ENCODE data around the gene GP1BA.

Gene GP1BA

GRCh38 chr17:4969551-4970173, 37.6 kb downstream of the GP1BA start:
- ChIA-PET CTCF (interaction anchor here (0.7 to 3.8 kb wide), 5 partner anchors 10 to 49 kb away, joined by 3 to 54 read pairs (median 4); partner anchors contain the start of genes CAMTA2 and RNF167), POLR2A (interaction anchor here (0.7 to 9.7 kb wide), 6 partner anchors 14 to 29 kb away, joined by 3 to 119 read pairs (median 34); partner anchors contain the start of genes CAMTA2, ENO3, PFN1 and RNF167)
- H3K4me3 ChIP-seq (ENCODE audit: low read depth, low read length): peak overlapping the region; percentile 81
- DNase-seq (ENCODE audit: low read depth, low spot score): no peak
- TF ChIP-seq, protein P1, sequence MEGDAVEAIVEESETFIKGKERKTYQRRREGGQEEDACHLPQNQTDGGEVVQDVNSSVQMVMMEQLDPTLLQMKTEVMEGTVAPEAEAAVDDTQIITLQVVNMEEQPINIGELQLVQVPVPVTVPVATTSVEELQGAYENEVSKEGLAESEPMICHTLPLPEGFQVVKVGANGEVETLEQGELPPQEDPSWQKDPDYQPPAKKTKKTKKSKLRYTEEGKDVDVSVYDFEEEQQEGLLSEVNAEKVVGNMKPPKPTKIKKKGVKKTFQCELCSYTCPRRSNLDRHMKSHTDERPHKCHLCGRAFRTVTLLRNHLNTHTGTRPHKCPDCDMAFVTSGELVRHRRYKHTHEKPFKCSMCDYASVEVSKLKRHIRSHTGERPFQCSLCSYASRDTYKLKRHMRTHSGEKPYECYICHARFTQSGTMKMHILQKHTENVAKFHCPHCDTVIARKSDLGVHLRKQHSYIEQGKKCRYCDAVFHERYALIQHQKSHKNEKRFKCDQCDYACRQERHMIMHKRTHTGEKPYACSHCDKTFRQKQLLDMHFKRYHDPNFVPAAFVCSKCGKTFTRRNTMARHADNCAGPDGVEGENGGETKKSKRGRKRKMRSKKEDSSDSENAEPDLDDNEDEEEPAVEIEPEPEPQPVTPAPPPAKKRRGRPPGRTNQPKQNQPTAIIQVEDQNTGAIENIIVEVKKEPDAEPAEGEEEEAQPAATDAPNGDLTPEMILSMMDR (IDR thresholded peaks at IDR 0.05; ENCODE audit: insufficient read depth, low read length, missing control alignments): no peak

DNA sequence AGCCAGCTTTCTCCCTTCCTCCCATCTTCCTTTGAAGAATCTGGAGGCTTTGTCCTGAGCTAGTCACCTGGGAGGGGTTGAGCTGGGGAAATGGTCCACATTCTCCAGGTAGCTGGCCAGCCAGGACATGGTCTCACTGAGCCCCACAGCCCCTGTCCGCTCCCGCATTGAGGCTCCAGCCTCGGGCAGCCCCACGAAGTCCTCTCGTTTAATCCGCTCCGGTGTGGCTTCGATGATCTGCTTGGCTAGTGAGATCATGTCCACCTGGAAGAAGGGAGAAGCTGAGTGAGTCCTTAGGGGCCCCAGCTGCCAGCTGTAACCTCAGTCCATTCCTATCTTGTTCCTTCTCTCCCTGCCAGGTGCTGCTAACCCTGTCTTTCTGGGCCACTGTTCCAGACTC, 38.2 kb downstream of the GP1BA start:
- DNase-seq (ENCODE audit: low read depth, low spot score): no peak
- TF ChIP-seq, protein P1 (IDR thresholded peaks at IDR 0.05; ENCODE audit: insufficient read depth, low read length, missing control alignments): no peak
- H3K4me3 ChIP-seq (ENCODE audit: low read depth, low read length): no peak overlapping the region
- POLR2A ChIA-PET: interaction anchor here (1.1 to 9.7 kb wide), 5 partner anchors 13 to 30 kb away, joined by 3 to 119 read pairs (median 61); partner anchors contain the start of genes CAMTA2, ENO3, PFN1 and RNF167
- CTCF ChIA-PET: interaction anchor here (0.7 to 3.8 kb wide), 6 partner anchors 10 to 49 kb away, joined by 3 to 54 read pairs (median 6); partner anchors contain the start of genes CAMTA2 and RNF167

- TF ChIP-seq, protein P1 (IDR thresholded peaks at IDR 0.05; ENCODE audit: insufficient read depth, low read length, missing control alignments): no peak
- POLR2A ChIA-PET: interaction anchor here (2.1 kb wide), 1 partner anchor 32 kb away, joined by 7 read pairs; the partner anchor contains the start of genes RNF167 and SLC25A11
- no peak overlapping the region for H3K4me3 ChIP-seq (ENCODE audit: low read depth, low read length)
- CTCF ChIA-PET: interaction anchor here (0.7 to 3.8 kb wide), 4 partner anchors 8 to 90 kb away, joined by 3 to 54 read pairs (median 5); partner anchors contain the start of gene CAMTA2
- DNase-seq (ENCODE audit: low read depth, low spot score): no peak
These were observed 39.7 kb downstream of the GP1BA start for GRCh38 chr17:4971826-4972225.

- no peak overlapping the region for H3K4me3 ChIP-seq (ENCODE audit: low read depth, low read length)
- no peak for DNase-seq (ENCODE audit: low read depth, low spot score)
- ChIA-PET CTCF (interaction anchor here (1.4 to 9.8 kb wide), 4 partner anchors 8 to 89 kb away, joined by 3 to 76 read pairs (median 30); partner anchors contain the start of gene CAMTA2), POLR2A (interaction anchor here (2.1 kb wide), 1 partner anchor 32 kb away, joined by 7 read pairs; the partner anchor contains the start of genes RNF167 and SLC25A11)
- TF ChIP-seq, protein P1 (IDR thresholded peaks at IDR 0.05; ENCODE audit: insufficient read depth, low read length, missing control alignments): no peak
These were observed 40.2 kb downstream of the GP1BA start for GRCh38 chr17:4972322-4972721.

DNA sequence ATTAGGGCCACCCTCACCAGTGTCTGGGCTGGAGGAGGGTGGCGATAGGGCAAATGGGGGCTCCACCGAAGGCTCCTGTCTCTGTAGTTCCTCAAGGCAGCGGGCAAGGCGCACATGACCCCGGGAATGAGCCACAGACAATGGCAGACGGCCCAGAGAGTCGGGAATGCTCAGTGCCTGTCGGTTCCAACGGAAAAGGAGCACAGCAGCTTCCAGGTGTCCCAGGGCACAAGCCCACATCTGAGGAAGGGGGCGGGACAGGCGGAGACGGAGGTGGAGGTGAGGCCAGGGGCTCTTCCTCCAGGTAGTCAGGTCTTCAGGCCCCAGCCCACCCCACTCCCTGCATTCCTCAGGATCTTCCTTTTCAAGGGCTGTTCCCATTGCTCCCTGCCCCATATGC, 40.7 kb downstream of the GP1BA start:
- ChIA-PET CTCF (interaction anchor here (1.4 to 9.8 kb wide), 4 partner anchors 7 to 89 kb away, joined by 3 to 76 read pairs (median 30); partner anchors contain the start of gene CAMTA2), POLR2A (interaction anchor here (2.1 kb wide), 1 partner anchor 33 kb away, joined by 7 read pairs; the partner anchor contains the start of genes RNF167 and SLC25A11)
- no peak overlapping the region for H3K4me3 ChIP-seq (ENCODE audit: low read depth, low read length)
- DNase-seq (ENCODE audit: low read depth, low spot score): no peak
- TF ChIP-seq, protein P1 (IDR thresholded peaks at IDR 0.05; ENCODE audit: insufficient read depth, low read length, missing control alignments): no peak

Measured in AG04449 (cell line).